ENCODE results near the gene RAD51B. TPM values are rescaled to one million over a fixed set of nuclear protein-coding genes. Genes with fewer than 3 reads are reported as not detected.
A peak's percentile ranks its signal among the peaks of the same experiment; 100 is the strongest.
"Not testable (repeated sequence)": the region's sequence is repeated elsewhere in the genome, so short reads cannot be mapped to it uniquely, and the experiment has no call there.

The RAD51B gene
- total and polyA plus RNA-seq, 2 of the 13 experiments (the other 11 are each of a cell fraction or from before 2014, with no cell fraction given), result 7.0 to 9.5 TPM

DNA sequence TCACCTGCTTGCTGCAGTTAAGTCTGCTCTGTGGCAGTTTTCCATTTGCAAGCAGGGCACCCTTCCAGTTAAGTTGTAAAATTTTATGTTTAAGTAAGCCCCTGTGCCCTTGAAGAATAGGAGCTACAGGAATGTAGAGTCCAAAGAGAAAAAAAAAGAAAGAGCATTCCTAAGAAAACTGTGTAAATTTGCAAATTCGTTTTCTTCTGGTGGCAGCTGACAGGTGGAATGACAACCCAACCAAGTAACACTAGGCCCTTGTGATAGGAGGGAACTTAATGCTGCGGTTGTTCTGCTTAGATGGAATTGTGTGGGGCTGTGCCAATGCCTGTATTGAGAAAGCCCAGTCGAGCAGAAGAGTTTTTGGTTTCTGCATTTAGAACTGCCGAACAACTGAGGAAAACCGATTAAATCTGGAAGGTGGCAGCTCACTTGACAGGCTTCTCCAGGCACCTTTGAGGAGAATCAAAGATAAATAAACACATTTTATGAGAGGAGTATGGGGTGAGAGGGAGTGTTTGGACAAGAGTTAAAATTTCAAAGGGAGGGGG is 280.0 kb downstream of the RAD51B start:
- CTCF ChIA-PET (ENCODE audit: low intra/inter-chr PET ratio, low total read pairs), result no interaction called here
- no peak for DNase-seq (ENCODE audit: low spot score)
- H3K9ac ChIP-seq (ENCODE audit: insufficient read depth, low read depth, low read length), result no peak overlapping the region
- H3K79me2 ChIP-seq (ENCODE audit: insufficient read depth, low read length), result no peaks in the 10 kb centered on the region
- no peak overlapping the region for H3K4me2 ChIP-seq (ENCODE audit: low read depth, low read length)
- no peak for ATAC-seq
- POLR2A ChIA-PET, result no interaction called here
- no peaks in the 10 kb centered on the region for H3K36me3 ChIP-seq (replicated peaks in 1 of 2; ENCODE audit: control insufficient read depth in 1 of 2, insufficient read depth in 2 of 2, low read length in 2 of 2)
- no peaks in the 10 kb centered on the region for H4K20me1 ChIP-seq (ENCODE audit: insufficient read depth, low read length)
- no peak overlapping the region for H3K27ac ChIP-seq (ENCODE audit: extremely low read length, insufficient read depth, low read length)
- H3K4me3 ChIP-seq (replicated peaks in 1 of 3; ENCODE audit: insufficient read depth in 1 of 3, low read depth in 2 of 3, low read length in 3 of 3), result no peak overlapping the region
- H3K4me1 ChIP-seq (ENCODE audit: insufficient read depth, low read length), result peaks cover 5% of the 10 kb centered on the region
- WGBS (ENCODE audit: low lambda C conversion rate), result 50% methylated on average over 5 of the region's 5 CpGs
- TF ChIP-seq, protein P1, sequence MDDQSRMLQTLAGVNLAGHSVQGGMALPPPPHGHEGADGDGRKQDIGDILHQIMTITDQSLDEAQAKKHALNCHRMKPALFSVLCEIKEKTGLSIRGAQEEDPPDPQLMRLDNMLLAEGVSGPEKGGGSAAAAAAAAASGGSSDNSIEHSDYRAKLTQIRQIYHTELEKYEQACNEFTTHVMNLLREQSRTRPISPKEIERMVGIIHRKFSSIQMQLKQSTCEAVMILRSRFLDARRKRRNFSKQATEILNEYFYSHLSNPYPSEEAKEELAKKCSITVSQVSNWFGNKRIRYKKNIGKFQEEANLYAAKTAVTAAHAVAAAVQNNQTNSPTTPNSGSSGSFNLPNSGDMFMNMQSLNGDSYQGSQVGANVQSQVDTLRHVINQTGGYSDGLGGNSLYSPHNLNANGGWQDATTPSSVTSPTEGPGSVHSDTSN (CRISPR knock-in tag; IDR thresholded peaks at IDR 0.05; ENCODE audit: borderline replicate concordance), result no peak
- TF ChIP-seq RBAK (CRISPR knock-in tag; IDR thresholded peaks at IDR 0.05) (no peak), ATAD3A (CRISPR knock-in tag; IDR thresholded peaks at IDR 0.05) (no peak)
- no peaks in the 10 kb centered on the region for H3K27me3 ChIP-seq (ENCODE audit: control insufficient read depth in 1 of 2, insufficient read depth in 2 of 2, low read length in 2 of 2)
- in situ Hi-C loops (cut with HindIII; ENCODE audit: extremely low pct_ligation_motif_present, low pct_unique_long_range_greater_than_20kb), result no loop called here
- H2AFZ ChIP-seq (ENCODE audit: low read length), result no peak overlapping the region
- BruUV-seq (replicated peaks), result no TSS peak
- FAIRE-seq, result no peak
- H3K9me3 ChIP-seq (ENCODE audit: low read length), result peaks cover 26% of the 10 kb centered on the region
- intact Hi-C loops (cut with micrococcal nuclease; ENCODE audit: unreplicated experiment), result no loop called here

DNA sequence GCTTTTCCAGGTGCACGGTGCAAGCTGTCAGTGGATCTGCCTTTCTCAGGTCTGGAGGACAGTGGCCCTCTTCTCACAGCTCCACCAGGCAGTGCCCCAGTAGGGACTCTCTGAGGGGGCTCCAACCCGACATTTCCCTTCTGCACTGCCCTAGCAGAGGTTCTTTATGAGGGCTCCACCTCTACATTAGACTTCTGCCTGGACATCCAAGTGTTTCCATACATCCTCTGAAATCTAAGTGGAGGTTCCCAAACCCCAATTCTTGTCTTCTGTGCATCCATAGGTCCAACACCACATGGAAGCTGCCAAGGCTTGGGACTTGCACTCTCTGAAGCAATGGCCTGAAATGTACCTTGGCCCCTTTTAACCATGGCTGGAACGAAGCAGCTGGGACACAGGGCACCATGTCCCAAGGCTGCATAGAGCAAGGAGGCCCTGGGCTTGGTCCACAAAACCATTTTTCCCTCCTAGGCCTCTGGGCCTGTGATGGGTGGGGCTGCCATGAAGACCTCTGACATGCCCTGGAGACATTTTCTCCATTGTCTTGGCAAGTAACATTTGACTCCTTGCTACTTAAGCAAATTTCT is 282.2 kb downstream of the RAD51B start:
- DNase-seq (ENCODE audit: low spot score); intact Hi-C loops (cut with micrococcal nuclease; ENCODE audit: unreplicated experiment); H3K27ac ChIP-seq (ENCODE audit: extremely low read length, insufficient read depth, low read length); CTCF ChIA-PET (ENCODE audit: low intra/inter-chr PET ratio, low total read pairs); H3K9ac ChIP-seq (ENCODE audit: insufficient read depth, low read depth, low read length); H3K27me3 ChIP-seq (ENCODE audit: control insufficient read depth in 1 of 2, insufficient read depth in 2 of 2, low read length in 2 of 2); H3K4me1 ChIP-seq (ENCODE audit: insufficient read depth, low read length); POLR2A ChIA-PET; FAIRE-seq; H3K79me2 ChIP-seq (ENCODE audit: insufficient read depth, low read length); H2AFZ ChIP-seq (ENCODE audit: low read length); ATAC-seq; in situ Hi-C loops (cut with HindIII; ENCODE audit: extremely low pct_ligation_motif_present, low pct_unique_long_range_greater_than_20kb); H3K36me3 ChIP-seq (replicated peaks in 1 of 2; ENCODE audit: control insufficient read depth in 1 of 2, insufficient read depth in 2 of 2, low read length in 2 of 2); BruUV-seq (replicated peaks); H3K4me2 ChIP-seq (ENCODE audit: low read depth, low read length); H4K20me1 ChIP-seq (ENCODE audit: insufficient read depth, low read length); H3K4me3 ChIP-seq (replicated peaks in 1 of 3; ENCODE audit: insufficient read depth in 1 of 3, low read depth in 2 of 3, low read length in 3 of 3): not testable (repeated sequence)
- TF ChIP-seq, protein P2, sequence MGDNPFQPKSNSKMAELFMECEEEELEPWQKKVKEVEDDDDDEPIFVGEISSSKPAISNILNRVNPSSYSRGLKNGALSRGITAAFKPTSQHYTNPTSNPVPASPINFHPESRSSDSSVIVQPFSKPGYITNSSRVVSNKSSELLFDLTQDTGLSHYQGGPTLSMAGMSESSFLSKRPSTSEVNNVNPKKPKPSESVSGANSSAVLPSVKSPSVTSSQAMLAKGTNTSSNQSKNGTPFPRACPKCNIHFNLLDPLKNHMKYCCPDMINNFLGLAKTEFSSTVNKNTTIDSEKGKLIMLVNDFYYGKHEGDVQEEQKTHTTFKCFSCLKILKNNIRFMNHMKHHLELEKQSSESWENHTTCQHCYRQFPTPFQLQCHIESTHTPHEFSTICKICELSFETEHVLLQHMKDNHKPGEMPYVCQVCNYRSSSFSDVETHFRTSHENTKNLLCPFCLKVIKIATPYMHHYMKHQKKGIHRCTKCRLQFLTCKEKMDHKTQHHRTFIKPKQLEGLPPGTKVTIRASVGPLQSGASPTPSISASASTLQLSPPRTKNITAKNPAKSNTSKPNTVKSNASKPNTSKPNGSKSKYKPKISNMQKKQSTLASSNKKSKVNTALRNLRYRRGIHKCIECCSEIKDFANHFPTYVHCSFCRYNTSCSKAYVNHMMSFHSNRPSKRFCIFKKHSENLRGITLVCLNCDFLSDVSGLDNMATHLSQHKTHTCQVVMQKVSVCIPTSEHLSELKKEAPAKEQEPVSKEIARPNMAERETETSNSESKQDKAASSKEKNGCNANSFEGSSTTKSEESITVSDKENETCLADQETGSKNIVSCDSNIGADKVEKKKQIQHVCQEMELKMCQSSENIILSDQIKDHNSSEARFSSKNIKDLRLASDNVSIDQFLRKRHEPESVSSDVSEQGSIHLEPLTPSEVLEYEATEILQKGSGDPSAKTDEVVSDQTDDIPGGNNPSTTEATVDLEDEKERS (CRISPR knock-in tag; IDR thresholded peaks at IDR 0.05), result 0 out of 2 replicates have a peak, but pooled peaks have one; percentile 67
- TF ChIP-seq CBX5 (CRISPR knock-in tag; IDR thresholded peaks at IDR 0.05; ENCODE audit: borderline replicate concordance), result 0 out of 2 replicates have a peak, but pooled peaks have one; percentile 35
- H3K9me3 ChIP-seq (ENCODE audit: low read length), result peaks cover 26% of the 10 kb centered on the region
- 89% methylated on average over 1 of the region's 3 CpGs for WGBS (ENCODE audit: low lambda C conversion rate)

Measured in HepG2 (cell line).